GM19324 (cell line): ENCODE data around the gene HSD3B2.
A peak's percentile ranks its signal among the peaks of the same experiment; 100 is the strongest.
"Not testable (repeated sequence)": the region's sequence is repeated elsewhere in the genome, so short reads cannot be mapped to it uniquely, and the experiment has no call there.

Experiments
- ATAC-seq: cut with Tn5 transposase; IDR thresholded peaks from one replicate; pipeline ENCODE4 v1.9.1; 2021; ENCODE audit warnings: mild to moderate bottlenecking, moderate library complexity; ENCODE audit not compliant: unreplicated experiment, low FRiP score

HSD3B2 gene

DNA sequence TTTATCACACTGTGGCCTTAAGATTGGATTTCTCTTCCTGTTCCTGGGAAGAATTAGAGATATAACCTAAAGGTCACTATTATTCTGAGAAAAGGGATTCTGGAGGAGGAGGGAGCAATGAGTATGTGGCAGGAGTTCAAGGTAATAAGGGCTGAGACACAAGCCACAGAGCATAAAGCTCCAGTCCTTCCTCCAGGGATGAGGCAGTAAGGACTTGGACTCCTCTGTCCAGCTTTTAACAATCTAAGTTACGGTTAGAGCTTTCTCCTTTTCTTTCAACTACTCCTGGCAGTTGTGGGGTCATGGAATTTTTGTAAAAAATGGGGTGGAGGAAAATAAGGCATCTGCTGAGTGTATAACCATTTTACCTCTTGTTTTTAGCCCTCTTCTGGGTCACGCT lies at the start of gene HSD3B2:
Gene HSD3B2 (plus strand): TSS at position 201 of the 400 bp plus-strand sequence. CDS start 270 bp downstream, outside the sequence.
- no peak for ATAC-seq

DNA sequence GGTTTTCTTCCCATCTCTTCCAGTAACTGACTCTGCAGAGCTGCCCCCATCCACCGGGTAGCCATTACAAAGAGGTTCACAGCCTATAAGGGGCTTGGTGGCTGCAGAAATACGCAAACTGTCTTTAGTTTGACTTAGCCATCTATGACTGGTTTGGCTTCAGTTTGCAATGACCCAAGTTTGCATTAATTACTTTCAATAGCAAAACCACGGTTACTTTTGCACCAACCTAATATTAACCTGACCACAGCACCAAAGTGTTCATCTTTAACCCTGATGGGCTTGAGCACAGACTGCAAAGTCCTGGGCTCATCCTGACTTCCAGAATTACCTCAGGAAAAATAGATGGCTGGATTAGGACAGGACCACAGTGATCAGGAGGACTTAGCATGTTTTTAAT lies 48.5 kb upstream of the HSD3B2 start:
- peak; percentile 64 for ATAC-seq

- ATAC-seq = no peak
These were observed 47.4 kb upstream of the HSD3B2 start for GRCh38 chr1:119367432-119368124.

GRCh38 chr1:119368554-119368953 lies 46.4 kb upstream of the HSD3B2 start, which contains the start of gene HAO2:
Gene HAO2 (plus strand): TSS chr1:119368785. CDS start chr1:119381086, 12,301 bp downstream.
- ATAC-seq = no peak

- no peak for ATAC-seq
These were observed 44.2 kb upstream of the HSD3B2 start for GRCh38 chr1:119370748-119371147.

DNA sequence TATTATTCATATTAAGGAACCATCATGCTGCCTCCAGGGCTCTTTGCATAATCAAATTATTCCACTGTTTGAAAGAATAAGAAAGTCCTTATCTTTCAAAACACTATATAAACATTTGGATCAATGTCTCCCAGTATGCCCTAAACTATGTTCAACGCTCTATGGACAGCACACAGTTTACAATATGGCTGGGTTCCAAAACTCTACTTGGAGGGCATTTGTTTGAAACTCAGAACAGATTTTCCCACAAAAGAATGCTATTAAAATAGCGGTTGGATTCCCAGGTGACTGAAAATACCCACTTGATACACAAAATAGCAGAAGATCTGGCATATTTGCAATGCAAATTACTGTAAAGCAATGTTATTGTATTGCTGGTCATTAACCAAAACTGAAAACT lies 43.1 kb upstream of the HSD3B2 start:
- no peak for ATAC-seq

DNA sequence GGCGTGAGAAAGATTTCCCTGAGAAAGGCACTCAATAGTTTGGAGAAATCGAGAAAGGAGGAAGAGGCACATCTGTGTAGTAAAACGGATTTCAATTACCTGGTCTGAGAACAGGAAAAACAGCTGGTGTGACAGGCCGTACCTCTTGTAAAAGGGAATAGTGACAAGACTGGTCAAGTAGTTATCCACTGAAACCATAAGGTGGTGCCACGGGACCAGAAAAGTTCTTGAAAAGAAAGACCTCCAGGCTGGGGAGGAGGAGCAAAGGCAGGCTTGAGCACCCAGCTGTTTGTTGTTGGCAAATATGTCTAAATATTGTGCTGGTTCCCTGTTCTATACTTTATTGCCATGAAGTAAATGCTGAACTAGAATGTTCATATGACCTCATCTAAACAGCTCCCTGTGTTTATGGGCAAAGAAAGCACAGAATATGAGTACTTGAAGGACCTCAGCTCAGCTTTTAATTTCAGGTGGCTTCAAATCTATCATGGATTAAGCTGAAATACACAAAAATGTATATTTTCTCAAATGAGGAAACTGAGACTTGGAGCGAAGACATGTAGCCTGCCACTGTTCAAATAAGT lies 42.4 kb upstream of the HSD3B2 start:
- peak; percentile 62 for ATAC-seq

DNA sequence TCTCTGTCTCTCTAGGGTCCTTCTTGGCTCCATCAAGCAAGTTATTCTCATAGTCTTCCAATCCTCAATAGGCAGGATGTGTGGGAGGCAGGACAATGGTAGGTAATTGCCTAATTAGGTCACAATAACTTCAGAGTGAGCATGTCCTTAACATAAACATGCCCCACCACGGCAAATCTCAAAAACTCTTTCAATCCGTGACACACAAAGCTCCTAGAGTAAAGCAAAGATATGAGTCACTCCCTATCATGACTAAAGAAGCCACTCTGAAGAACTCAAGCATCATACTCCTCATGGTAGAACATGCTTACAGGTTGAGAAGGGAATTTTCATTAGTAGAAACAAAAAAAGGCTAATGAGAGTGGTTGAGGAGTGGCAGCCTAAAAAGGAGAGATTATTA lies 41.5 kb upstream of the HSD3B2 start:
- ATAC-seq = no peak

GRCh38 chr1:119374208-119374874 lies 40.6 kb upstream of the HSD3B2 start:
- no peak for ATAC-seq

GRCh38 chr1:119375366-119375765 lies 39.6 kb upstream of the HSD3B2 start:
- no peak for ATAC-seq

DNA sequence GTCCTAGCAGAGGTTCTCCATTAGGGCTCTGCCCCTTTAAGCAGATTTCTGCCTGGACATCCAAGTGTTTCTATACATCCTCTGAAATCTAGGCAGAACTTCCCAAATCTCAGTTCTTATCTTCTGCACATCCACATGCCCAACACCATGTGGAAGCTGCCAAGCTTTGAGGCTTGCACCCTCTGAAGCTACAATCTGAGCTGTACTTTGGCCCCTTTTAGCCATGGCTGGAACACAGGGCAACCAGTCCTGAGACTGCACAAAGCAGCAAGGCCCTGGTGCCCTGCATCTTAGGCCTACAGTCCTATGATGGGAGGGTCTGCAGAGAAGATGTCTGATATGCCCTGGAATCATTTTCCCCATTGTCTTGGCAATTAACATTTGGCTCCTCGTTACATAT lies 38.4 kb upstream of the HSD3B2 start:
- ATAC-seq = no peak

GRCh38 chr1:119377594-119377993 lies 37.4 kb upstream of the HSD3B2 start:
- not testable (repeated sequence) for ATAC-seq

DNA sequence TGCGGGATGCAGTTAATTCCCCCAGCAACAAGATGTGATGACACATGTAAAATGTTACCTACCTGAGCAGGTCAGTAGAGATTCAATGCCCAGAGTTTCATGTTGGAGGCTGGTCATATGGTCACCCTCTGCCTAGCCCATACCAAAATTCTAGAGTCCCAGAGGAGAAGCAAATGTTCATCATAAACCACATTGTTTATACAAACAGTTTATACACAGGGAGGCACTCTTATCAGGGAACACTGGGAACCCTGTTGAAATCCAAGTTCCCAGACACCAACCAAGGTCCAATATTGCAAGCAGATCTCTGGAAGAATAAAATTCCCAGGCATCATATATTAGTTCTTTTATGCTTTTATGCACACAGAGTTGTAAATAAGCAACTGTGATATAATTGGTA lies 35.8 kb upstream of the HSD3B2 start:
- ATAC-seq = no peak

DNA sequence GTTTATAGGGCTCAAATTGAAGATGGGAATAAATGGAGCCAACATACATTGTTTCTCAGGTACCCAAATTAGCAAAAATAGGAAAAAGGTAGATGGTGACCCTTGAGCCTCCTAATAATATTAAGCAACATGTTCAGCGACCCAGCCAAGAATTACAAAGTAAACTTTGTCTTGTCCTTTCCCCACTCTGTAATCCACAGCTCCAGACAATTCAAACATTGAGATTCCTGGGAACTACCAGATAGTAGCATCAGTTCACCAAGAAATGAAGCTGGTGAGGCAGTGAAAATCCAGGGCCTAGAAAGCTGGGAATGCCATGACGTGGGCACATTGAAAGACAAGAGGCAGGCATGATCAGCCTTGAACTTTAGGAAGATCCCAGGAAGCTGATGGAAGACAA lies 34.6 kb upstream of the HSD3B2 start:
- no peak for ATAC-seq

GRCh38 chr1:119380983-119381662 lies 33.8 kb upstream of the HSD3B2 start:
- ATAC-seq = no peak

- ATAC-seq = no peak
These were observed 30.4 kb upstream of the HSD3B2 start for GRCh38 chr1:119384591-119384990.

DNA sequence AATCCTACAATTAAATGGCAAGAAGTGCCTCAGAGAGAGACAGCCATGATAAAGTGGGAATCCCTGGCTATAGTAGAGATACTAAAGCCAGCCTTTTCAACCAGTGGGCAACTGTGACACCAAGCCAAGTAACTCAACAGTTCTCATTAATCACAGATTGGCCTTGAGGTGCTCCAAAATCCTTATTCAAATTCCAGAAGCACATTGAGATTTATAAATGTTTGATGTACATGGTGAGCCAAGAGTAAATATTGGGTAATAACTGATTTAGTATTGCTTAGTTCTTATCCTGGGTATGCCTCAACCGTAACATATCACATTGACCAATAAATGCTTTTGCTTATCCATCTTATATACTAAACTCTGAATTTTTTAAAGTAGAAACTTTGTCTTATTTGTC lies 29.3 kb upstream of the HSD3B2 start:
- no peak for ATAC-seq

GRCh38 chr1:119387858-119388257 lies 27.1 kb upstream of the HSD3B2 start:
- no peak for ATAC-seq

- ATAC-seq = no peak
These were observed 26.5 kb upstream of the HSD3B2 start for GRCh38 chr1:119388450-119388849.

- ATAC-seq = no peak
These were observed 24.4 kb upstream of the HSD3B2 start for GRCh38 chr1:119390526-119390925.

DNA sequence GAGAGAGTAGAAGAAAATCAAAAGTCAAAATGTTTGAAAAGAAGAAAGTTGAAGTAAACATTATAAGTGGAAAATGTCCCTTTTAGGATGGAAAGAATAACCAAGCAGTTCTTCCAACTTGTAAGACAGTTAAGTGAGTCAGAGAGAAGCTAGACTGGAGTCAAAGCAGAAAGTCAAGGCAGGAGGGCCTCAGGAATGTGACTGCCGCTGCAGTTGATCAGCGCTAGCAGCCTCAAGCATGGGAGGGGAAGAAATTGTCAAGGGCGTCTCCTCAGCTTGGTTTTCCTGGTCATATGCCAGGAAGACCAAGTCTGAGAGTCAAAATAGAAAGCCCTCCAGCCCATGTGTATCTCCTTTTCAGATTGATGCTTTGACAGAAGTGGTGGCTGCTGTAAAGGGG lies 23.2 kb upstream of the HSD3B2 start:
- ATAC-seq = no peak
